Activated naive CD8-positive, alpha-beta T cell treated with anti-CD3 and anti-CD28 coated beads, Interleukin-2, amount 10 ng/mL, durations not matched to agents 7 days and 5 days (primary cell): Measurements from ENCODE around the gene NEUROD2. TPM values are rescaled to one million over a fixed set of nuclear protein-coding genes. Genes with fewer than 3 reads are reported as not detected.

Source experiments
- ATAC-seq: fragments of 150-1000 bp; cut with Tn5 transposase; one replicate; pipeline ENCODE4 v1.10.0; 2021; ENCODE audit warnings: low read depth, moderate library complexity
- POLR2A ChIA-PET: fragments of 350-600 bp; sonication (Branson Sonifier 250); formaldehyde crosslinking; loops from one replicate; lab custom pipeline; 2021; ENCODE audit warnings: antibody characterized with exemption; lab: Charles Lee
- DNase-seq: peaks from one replicate; pipeline ENCODE4 v3.0.0; 2021
- H3K27ac Mint-ChIP-seq: one replicate; pipeline ENCODE4 v1.8.0; 2022; ENCODE audit warnings: mild to moderate bottlenecking, mixed read lengths
- H3K27me3 Mint-ChIP-seq: one replicate; pipeline ENCODE4 v1.8.0; 2022; ENCODE audit warnings: mild to moderate bottlenecking, moderate library complexity, mixed read lengths
- H3K36me3 Mint-ChIP-seq: one replicate; pipeline ENCODE4 v1.8.0; 2021; ENCODE audit warnings: mild to moderate bottlenecking, mixed read lengths
- H3K4me1 Mint-ChIP-seq: one replicate; pipeline ENCODE4 v1.8.0; 2021; ENCODE audit warnings: mixed read lengths
- H3K4me3 Mint-ChIP-seq: one replicate; pipeline ENCODE4 v1.8.0; 2022; ENCODE audit warnings: mild to moderate bottlenecking, moderate library complexity, mixed read lengths
- H3K9me3 Mint-ChIP-seq: one replicate; pipeline ENCODE4 v1.8.0; 2021; ENCODE audit warnings: mixed read lengths
- total RNA-seq, 2 experiments: library from RNA; stranded (reverse); gene quantifications; one replicate each; pipeline ENCODE4 v1.2.3, GENCODE V29; 2021

The NEUROD2 gene
- total RNA-seq = not detected

DNA sequence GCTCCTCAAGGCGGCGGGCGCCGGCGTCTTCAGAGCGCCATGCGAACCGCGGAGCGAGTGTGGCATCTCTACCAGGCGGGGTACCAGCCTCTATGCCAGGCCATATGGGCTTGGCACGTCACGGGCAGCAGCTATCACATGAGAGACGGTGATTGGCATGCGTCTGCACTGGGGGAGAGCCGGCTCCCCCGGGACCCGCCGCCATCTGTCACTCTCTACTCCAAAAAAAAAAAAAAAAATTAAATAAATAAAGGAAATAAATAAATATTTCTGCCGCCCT is at the start of gene NEUROD2:
Gene NEUROD2 (minus strand): TSS at position 70 of the 280 bp plus-strand sequence. CDS start 1,321 bp downstream, outside the sequence.
- H3K4me1 Mint-ChIP-seq = peaks cover 14% of the 10 kb centered on the region
- POLR2A ChIA-PET = no interaction called here
- no peak within 1 kb of the TSS for H3K27ac Mint-ChIP-seq
- peak within 1 kb of the TSS; percentile 42 for H3K4me3 Mint-ChIP-seq
- ATAC-seq (no peak), DNase-seq (peak; percentile 23)
- no peaks in the 10 kb centered on the region for H3K9me3 Mint-ChIP-seq
- no peaks in the 10 kb centered on the region for H3K36me3 Mint-ChIP-seq
- peaks cover 54% of the 10 kb centered on the region for H3K27me3 Mint-ChIP-seq

DNA sequence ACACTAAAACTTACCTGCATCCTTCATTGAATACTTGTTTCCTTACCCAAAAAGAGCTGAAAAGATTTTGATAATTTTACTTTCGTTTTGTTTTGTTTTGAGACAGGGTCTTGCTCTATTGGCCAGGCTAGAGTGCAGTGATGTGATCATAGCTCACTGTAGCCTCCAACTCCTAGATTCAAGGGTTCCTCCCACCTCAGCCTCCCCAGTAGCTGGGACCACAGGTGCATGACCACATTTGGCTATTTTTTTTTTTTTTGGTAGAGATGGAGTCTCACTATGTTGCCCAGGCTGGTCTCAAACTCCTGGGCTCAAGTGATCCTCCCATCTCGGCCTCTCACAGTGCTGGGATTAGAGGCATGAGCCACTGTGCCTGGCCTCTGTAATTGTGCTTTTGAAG is 47.4 kb upstream of the NEUROD2 start:
- Mint-ChIP-seq H3K27ac (no peak overlapping the region), H3K9me3 (no peaks in the 10 kb centered on the region), H3K4me1 (peaks cover 26% of the 10 kb centered on the region), H3K4me3 (no peak overlapping the region), H3K27me3 (no peaks in the 10 kb centered on the region), H3K36me3 (peaks cover 5% of the 10 kb centered on the region)
- POLR2A ChIA-PET = interaction anchor here (0.5 to 1.3 kb wide), 4 partner anchors 21 to 872 kb away, joined by 3 to 6 read pairs (median 5); no protein-coding TSS in a partner anchor
- DNase-seq = no peak
- ATAC-seq = no peak

DNA sequence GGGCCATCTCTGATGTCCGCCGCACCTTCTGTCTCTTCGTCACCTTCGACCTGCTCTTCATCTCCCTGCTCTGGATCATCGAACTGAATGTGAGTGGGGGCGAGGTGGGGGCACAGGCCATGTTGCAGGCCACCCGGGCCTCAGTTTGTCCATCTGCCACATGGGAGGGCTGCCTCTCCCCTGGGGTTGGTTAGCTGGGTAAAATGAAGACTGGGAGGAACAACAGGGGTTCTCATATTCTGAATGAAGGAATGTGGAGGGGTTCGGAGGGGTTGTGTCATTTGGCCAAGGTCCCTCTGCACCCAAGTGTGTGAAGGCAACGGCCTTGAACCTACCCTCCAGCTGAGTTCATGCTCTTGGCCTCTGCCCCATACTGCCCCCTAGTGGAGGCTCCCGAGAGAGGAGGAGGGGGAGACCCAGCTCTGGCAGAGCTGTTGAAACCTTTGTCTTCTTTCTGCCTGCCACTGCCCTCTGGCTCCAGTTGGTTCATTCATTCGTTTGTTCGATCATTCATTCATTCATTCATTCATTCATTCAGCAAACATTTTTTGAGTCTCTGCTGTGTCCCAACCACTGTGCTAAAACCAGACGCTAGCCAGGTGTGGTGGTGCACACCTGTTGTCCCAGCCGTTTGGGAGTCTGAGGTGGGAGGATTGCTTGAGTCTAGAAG is 46.1 kb upstream of the NEUROD2 start:
- Mint-ChIP-seq H3K9me3 (no peaks in the 10 kb centered on the region), H3K27ac (no peak overlapping the region), H3K27me3 (no peaks in the 10 kb centered on the region), H3K36me3 (peaks cover 5% of the 10 kb centered on the region), H3K4me1 (peaks cover 23% of the 10 kb centered on the region), H3K4me3 (no peak overlapping the region)
- POLR2A ChIA-PET = interaction anchor here (0.5 to 1.3 kb wide), 6 partner anchors 10 to 90 kb away, joined by 3 to 11 read pairs (median 4); partner anchors contain the start of genes MIEN1 and STARD3
- ATAC-seq = peak; percentile 73
- peak; percentile 82 for DNase-seq

GRCh38 chr17:39653316-39653661 is 45.6 kb upstream of the NEUROD2 start:
- no peak overlapping the region for H3K4me3 Mint-ChIP-seq
- POLR2A ChIA-PET = interaction anchor here (0.5 to 1.3 kb wide), 5 partner anchors 10 to 90 kb away, joined by 3 to 11 read pairs (median 4); partner anchors contain the start of genes MIEN1 and STARD3
- peaks cover 6% of the 10 kb centered on the region for H3K36me3 Mint-ChIP-seq
- H3K4me1 Mint-ChIP-seq = peaks cover 23% of the 10 kb centered on the region
- no peak for DNase-seq
- H3K27ac Mint-ChIP-seq = no peak overlapping the region
- no peaks in the 10 kb centered on the region for H3K9me3 Mint-ChIP-seq
- no peaks in the 10 kb centered on the region for H3K27me3 Mint-ChIP-seq
- ATAC-seq = no peak

- Mint-ChIP-seq H3K27me3 (no peaks in the 10 kb centered on the region), H3K4me1 (peaks cover 21% of the 10 kb centered on the region), H3K9me3 (no peaks in the 10 kb centered on the region), H3K27ac (peak overlapping the region; percentile 68), H3K4me3 (no peak overlapping the region), H3K36me3 (peaks cover 6% of the 10 kb centered on the region)
- POLR2A ChIA-PET = no interaction called here
- ATAC-seq (no peak), DNase-seq (no peak)
These were observed 45.0 kb upstream of the NEUROD2 start for GRCh38 chr17:39652587-39653315.

GRCh38 chr17:39651923-39652586 is 44.3 kb upstream of the NEUROD2 start:
- POLR2A ChIA-PET = no interaction called here
- no peaks in the 10 kb centered on the region for H3K9me3 Mint-ChIP-seq
- H3K27ac Mint-ChIP-seq = peak overlapping the region; percentile 68
- H3K27me3 Mint-ChIP-seq = no peaks in the 10 kb centered on the region
- no peak overlapping the region for H3K4me3 Mint-ChIP-seq
- peaks cover 21% of the 10 kb centered on the region for H3K4me1 Mint-ChIP-seq
- ATAC-seq (no peak), DNase-seq (no peak)
- H3K36me3 Mint-ChIP-seq = peaks cover 6% of the 10 kb centered on the region

- POLR2A ChIA-PET = interaction anchor here (0.7 kb wide), 1 partner anchor 61 kb away, joined by 7 read pairs; no protein-coding TSS in a partner anchor
These were observed 42.4 kb upstream of the NEUROD2 start for GRCh38 chr17:39650121-39650579.

DNA sequence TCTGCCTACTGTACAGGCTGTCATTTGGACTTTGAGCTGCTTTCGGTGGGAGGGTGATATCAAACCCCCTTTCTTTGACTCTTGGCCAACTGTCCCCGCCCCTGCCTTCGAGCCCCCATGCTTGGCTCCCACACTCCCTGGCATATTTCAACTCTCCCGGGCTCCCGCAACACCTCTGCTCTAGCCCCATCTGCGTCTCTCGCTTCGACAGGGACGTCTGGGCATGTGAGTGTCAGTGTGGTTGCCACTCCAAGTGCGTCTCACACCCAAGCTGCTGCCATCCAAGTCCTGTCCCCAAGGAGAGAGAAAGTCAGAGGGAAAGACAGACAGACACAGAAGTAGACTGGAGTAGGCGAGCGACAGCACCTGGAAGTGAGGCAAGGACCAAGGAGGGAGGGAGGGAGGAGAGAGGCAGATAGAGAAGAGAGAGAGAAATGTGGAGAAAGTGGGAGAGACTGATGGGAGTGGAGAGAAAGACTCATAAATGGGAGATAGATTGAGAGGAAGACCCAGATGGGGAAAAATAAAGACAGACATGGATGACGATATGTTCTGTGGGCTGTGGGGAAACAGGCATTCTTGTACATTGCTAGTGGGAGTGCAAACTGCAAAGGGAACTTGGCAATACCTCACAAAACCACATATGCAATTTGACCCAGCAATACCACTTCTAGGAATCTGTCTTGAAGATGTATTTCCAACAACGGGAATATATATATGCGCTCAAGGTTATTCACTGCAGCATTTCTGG is 41.1 kb upstream of the NEUROD2 start:
- Mint-ChIP-seq H3K4me1 (peaks cover 26% of the 10 kb centered on the region), H3K27me3 (no peaks in the 10 kb centered on the region), H3K27ac (no peak overlapping the region), H3K9me3 (no peaks in the 10 kb centered on the region), H3K4me3 (no peak overlapping the region), H3K36me3 (peaks cover 4% of the 10 kb centered on the region)
- POLR2A ChIA-PET = interaction anchor here (0.7 kb wide), 1 partner anchor 131 kb away, joined by 4 read pairs; no protein-coding TSS in a partner anchor
- ATAC-seq (no peak), DNase-seq (no peak)

More at GRCh38 chr17:39650121-39650579, 42.4 kb upstream of the NEUROD2 start:
- H3K4me1 Mint-ChIP-seq = peaks cover 26% of the 10 kb centered on the region
- no peak overlapping the region for H3K27ac Mint-ChIP-seq
- H3K36me3 Mint-ChIP-seq = peaks cover 4% of the 10 kb centered on the region
- ATAC-seq (no peak), DNase-seq (no peak)
- H3K9me3 Mint-ChIP-seq = no peaks in the 10 kb centered on the region
- no peak overlapping the region for H3K4me3 Mint-ChIP-seq
- no peaks in the 10 kb centered on the region for H3K27me3 Mint-ChIP-seq

GRCh38 chr17:39647256-39647655 is 39.5 kb upstream of the NEUROD2 start:
- POLR2A ChIA-PET = no interaction called here
- Mint-ChIP-seq H3K27ac (no peak overlapping the region), H3K4me1 (peaks cover 33% of the 10 kb centered on the region)

DNA sequence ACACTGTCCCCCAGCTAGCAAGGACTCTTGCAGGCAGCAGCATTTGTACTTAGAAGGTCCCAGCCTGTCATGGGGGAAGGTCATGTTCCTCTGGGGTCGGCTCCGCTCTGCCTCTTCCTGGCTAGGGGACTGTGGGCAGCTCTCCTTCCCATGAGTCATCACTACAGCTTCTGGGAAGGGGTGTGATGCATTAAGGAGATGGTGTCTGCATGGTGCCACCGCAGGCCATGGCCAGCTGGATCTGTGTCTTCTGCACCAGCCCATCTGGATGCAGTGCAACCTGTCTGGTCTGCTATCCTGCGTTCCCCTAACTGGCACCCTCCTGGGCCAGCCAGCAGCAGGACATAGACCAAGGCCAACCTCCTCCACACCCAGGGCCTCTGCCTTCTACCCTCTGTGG is 35.6 kb upstream of the NEUROD2 start:
- POLR2A ChIA-PET = interaction anchor here (1.2 kb wide), 1 partner anchor 11 kb away, joined by 3 read pairs; no protein-coding TSS in a partner anchor
- Mint-ChIP-seq H3K27ac (peak overlapping the region; percentile 64), H3K27me3 (no peaks in the 10 kb centered on the region), H3K4me3 (no peak overlapping the region), H3K9me3 (no peaks in the 10 kb centered on the region), H3K36me3 (no peaks in the 10 kb centered on the region), H3K4me1 (peaks cover 53% of the 10 kb centered on the region)
- DNase-seq (no peak), ATAC-seq (no peak)

More at GRCh38 chr17:39647256-39647655, 39.5 kb upstream of the NEUROD2 start:
- no peak for DNase-seq
- no peak overlapping the region for H3K4me3 Mint-ChIP-seq
- H3K27me3 Mint-ChIP-seq = no peaks in the 10 kb centered on the region
- ATAC-seq = no peak
- H3K36me3 Mint-ChIP-seq = peaks cover 4% of the 10 kb centered on the region
- H3K9me3 Mint-ChIP-seq = no peaks in the 10 kb centered on the region

GRCh38 chr17:39642291-39643074 is 34.8 kb upstream of the NEUROD2 start:
- H3K9me3 Mint-ChIP-seq = no peaks in the 10 kb centered on the region
- DNase-seq = no peak
- H3K27ac Mint-ChIP-seq = no peak overlapping the region
- ATAC-seq = no peak
- H3K27me3 Mint-ChIP-seq = no peaks in the 10 kb centered on the region
- POLR2A ChIA-PET = interaction anchor here (1.2 kb wide), 1 partner anchor 11 kb away, joined by 3 read pairs; no protein-coding TSS in a partner anchor
- H3K36me3 Mint-ChIP-seq = peaks cover 2% of the 10 kb centered on the region
- H3K4me3 Mint-ChIP-seq = no peak overlapping the region
- H3K4me1 Mint-ChIP-seq = peaks cover 60% of the 10 kb centered on the region

- Mint-ChIP-seq H3K4me3 (no peak overlapping the region), H3K27me3 (no peaks in the 10 kb centered on the region), H3K9me3 (no peaks in the 10 kb centered on the region), H3K4me1 (peaks cover 60% of the 10 kb centered on the region), H3K27ac (no peak overlapping the region), H3K36me3 (peaks cover 2% of the 10 kb centered on the region)
- no peak for DNase-seq
- no peak for ATAC-seq
- POLR2A ChIA-PET = no interaction called here
These were observed 34.2 kb upstream of the NEUROD2 start for GRCh38 chr17:39641883-39642282.
